ENCODE measurements around the gene SERPINB6. TPM values are rescaled to one million over a fixed set of nuclear protein-coding genes. Genes with fewer than 3 reads are reported as not detected.
A peak's percentile ranks its signal among the peaks of the same experiment; 100 is the strongest.

The SERPINB6 gene
- total and polyA plus RNA-seq, 9 of the 15 experiments (the other 6 are each of a cell fraction or from before 2014, with no cell fraction given) = 86.6 to 211 (median 143) TPM

DNA sequence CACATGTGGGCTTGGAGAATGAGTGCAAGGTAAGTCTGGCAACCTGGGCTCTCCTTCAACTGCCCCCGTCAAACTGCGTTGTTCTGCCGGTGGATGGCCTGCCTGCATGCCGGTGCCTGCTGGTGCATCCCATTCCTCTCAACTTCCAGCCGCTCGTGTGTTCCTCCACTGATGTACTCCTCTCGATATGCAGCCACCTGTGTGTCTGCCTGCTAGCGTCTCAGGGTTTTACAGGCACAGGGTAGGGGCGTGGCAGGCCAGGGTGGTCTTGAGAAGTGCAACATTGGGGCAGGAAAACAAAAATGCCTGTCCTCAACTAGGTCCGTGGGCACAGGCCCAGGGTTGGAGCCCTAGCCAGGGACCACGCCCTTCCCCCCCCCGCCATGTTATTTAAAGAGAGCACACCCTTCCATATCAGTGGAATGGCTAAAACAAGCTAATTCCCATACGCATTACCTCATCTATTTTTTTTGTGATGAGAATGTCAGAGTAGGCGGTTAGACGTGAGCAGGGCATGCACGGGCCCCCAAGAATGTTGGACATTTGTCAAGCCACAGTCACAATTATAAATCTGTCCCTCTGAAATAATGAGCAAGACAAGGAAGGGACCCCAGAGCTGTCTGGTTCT, 33.2 kb downstream of the SERPINB6 start:
- POLR2A ChIA-PET = no interaction called here
- no peak for ATAC-seq
- FAIRE-seq = no peak
- TF ChIP-seq STAT5A (IDR thresholded peaks at IDR 0.05; ENCODE audit: borderline replicate concordance, low read length) (no peak), RB1 (IDR thresholded peaks at IDR 0.05; ENCODE audit: low read depth) (no peak), ZNF57 (CRISPR knock-in tag; IDR thresholded peaks at IDR 0.05) (no peak)
- TF ChIP-seq, protein P1, sequence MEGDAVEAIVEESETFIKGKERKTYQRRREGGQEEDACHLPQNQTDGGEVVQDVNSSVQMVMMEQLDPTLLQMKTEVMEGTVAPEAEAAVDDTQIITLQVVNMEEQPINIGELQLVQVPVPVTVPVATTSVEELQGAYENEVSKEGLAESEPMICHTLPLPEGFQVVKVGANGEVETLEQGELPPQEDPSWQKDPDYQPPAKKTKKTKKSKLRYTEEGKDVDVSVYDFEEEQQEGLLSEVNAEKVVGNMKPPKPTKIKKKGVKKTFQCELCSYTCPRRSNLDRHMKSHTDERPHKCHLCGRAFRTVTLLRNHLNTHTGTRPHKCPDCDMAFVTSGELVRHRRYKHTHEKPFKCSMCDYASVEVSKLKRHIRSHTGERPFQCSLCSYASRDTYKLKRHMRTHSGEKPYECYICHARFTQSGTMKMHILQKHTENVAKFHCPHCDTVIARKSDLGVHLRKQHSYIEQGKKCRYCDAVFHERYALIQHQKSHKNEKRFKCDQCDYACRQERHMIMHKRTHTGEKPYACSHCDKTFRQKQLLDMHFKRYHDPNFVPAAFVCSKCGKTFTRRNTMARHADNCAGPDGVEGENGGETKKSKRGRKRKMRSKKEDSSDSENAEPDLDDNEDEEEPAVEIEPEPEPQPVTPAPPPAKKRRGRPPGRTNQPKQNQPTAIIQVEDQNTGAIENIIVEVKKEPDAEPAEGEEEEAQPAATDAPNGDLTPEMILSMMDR (IDR thresholded peaks at IDR 0.05 in 2 of 3, conservative IDR thresholded peaks at IDR 0.05 in 1 of 3; ENCODE audit: insufficient read depth in 2 of 3, low read depth in 1 of 3, low read length in 3 of 3) = no peak
- TF ChIP-seq, protein P2, sequence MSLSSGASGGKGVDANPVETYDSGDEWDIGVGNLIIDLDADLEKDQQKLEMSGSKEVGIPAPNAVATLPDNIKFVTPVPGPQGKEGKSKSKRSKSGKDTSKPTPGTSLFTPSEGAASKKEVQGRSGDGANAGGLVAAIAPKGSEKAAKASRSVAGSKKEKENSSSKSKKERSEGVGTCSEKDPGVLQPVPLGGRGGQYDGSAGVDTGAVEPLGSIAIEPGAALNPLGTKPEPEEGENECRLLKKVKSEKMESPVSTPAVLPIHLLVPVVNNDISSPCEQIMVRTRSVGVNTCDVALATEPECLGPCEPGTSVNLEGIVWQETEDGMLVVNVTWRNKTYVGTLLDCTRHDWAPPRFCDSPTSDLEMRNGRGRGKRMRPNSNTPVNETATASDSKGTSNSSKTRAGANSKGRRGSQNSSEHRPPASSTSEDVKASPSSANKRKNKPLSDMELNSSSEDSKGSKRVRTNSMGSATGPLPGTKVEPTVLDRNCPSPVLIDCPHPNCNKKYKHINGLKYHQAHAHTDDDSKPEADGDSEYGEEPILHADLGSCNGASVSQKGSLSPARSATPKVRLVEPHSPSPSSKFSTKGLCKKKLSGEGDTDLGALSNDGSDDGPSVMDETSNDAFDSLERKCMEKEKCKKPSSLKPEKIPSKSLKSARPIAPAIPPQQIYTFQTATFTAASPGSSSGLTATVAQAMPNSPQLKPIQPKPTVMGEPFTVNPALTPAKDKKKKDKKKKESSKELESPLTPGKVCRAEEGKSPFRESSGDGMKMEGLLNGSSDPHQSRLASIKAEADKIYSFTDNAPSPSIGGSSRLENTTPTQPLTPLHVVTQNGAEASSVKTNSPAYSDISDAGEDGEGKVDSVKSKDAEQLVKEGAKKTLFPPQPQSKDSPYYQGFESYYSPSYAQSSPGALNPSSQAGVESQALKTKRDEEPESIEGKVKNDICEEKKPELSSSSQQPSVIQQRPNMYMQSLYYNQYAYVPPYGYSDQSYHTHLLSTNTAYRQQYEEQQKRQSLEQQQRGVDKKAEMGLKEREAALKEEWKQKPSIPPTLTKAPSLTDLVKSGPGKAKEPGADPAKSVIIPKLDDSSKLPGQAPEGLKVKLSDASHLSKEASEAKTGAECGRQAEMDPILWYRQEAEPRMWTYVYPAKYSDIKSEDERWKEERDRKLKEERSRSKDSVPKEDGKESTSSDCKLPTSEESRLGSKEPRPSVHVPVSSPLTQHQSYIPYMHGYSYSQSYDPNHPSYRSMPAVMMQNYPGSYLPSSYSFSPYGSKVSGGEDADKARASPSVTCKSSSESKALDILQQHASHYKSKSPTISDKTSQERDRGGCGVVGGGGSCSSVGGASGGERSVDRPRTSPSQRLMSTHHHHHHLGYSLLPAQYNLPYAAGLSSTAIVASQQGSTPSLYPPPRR (CRISPR knock-in tag; IDR thresholded peaks at IDR 0.05; ENCODE audit: borderline replicate concordance) = no peak
- TF ChIP-seq, protein P3, sequence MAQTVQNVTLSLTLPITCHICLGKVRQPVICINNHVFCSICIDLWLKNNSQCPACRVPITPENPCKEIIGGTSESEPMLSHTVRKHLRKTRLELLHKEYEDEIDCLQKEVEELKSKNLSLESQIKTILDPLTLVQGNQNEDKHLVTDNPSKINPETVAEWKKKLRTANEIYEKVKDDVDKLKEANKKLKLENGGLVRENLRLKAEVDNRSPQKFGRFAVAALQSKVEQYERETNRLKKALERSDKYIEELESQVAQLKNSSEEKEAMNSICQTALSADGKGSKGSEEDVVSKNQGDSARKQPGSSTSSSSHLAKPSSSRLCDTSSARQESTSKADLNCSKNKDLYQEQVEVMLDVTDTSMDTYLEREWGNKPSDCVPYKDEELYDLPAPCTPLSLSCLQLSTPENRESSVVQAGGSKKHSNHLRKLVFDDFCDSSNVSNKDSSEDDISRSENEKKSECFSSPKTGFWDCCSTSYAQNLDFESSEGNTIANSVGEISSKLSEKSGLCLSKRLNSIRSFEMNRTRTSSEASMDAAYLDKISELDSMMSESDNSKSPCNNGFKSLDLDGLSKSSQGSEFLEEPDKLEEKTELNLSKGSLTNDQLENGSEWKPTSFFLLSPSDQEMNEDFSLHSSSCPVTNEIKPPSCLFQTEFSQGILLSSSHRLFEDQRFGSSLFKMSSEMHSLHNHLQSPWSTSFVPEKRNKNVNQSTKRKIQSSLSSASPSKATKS (CRISPR knock-in tag; IDR thresholded peaks at IDR 0.05) = no peak
- TF ChIP-seq, protein P4, sequence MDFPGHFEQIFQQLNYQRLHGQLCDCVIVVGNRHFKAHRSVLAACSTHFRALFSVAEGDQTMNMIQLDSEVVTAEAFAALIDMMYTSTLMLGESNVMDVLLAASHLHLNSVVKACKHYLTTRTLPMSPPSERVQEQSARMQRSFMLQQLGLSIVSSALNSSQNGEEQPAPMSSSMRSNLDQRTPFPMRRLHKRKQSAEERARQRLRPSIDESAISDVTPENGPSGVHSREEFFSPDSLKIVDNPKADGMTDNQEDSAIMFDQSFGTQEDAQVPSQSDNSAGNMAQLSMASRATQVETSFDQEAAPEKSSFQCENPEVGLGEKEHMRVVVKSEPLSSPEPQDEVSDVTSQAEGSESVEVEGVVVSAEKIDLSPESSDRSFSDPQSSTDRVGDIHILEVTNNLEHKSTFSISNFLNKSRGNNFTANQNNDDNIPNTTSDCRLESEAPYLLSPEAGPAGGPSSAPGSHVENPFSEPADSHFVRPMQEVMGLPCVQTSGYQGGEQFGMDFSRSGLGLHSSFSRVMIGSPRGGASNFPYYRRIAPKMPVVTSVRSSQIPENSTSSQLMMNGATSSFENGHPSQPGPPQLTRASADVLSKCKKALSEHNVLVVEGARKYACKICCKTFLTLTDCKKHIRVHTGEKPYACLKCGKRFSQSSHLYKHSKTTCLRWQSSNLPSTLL (IDR thresholded peaks at IDR 0.05) = peak; percentile 61; the same call in 1 of the 2 replicates
- TF ChIP-seq, protein P5, sequence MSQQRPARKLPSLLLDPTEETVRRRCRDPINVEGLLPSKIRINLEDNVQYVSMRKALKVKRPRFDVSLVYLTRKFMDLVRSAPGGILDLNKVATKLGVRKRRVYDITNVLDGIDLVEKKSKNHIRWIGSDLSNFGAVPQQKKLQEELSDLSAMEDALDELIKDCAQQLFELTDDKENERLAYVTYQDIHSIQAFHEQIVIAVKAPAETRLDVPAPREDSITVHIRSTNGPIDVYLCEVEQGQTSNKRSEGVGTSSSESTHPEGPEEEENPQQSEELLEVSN (IDR thresholded peaks at IDR 0.05; ENCODE audit: borderline replicate concordance in 1 of 2, extremely low read depth in 1 of 2, insufficient read depth in 1 of 2, insufficient read length in 1 of 2, low read depth in 1 of 2, low read length in 1 of 2, poor library complexity in 1 of 2, severe bottlenecking in 1 of 2) = no peak

More for the DNA sequence above, 33.2 kb downstream of the SERPINB6 start:
- WGBS (ENCODE audit: insufficient coverage, low coverage, missing lambda C conversion rate) = 70% methylated on average over 16 of the region's 16 CpGs
- CTCF ChIA-PET (ENCODE audit: low intra/inter-chr PET ratio) = no interaction called here
- no peak overlapping the region for H3K4me3 ChIP-seq
- H3K36me3 ChIP-seq (ENCODE audit: control insufficient read depth, insufficient read depth, low read length) = no peaks in the 10 kb centered on the region
- H3K27ac ChIP-seq (ENCODE audit: extremely low read depth, low read depth, low read length) = no peak overlapping the region
- no peaks in the 10 kb centered on the region for H3K9me1 ChIP-seq (ENCODE audit: control insufficient read depth, insufficient read depth, low read length)
- no TSS peak for BruUV-seq (replicated peaks)
- no peak overlapping the region for H2AFZ ChIP-seq (ENCODE audit: low read depth, low read length)
- H3K79me2 ChIP-seq (ENCODE audit: control insufficient read depth, insufficient read depth, low read length) = no peaks in the 10 kb centered on the region
- H4K20me1 ChIP-seq (replicated peaks; ENCODE audit: control insufficient read depth, insufficient read depth, low read length) = no peaks in the 10 kb centered on the region
- no peak for DNase-seq (ENCODE audit: extremely low read depth in 1 of 4, low spot score in 3 of 4)
- in situ Hi-C loops (cut with MboI) = no loop called here
- intact Hi-C loops (cut with micrococcal nuclease) = no loop called here
- H3K4me1 ChIP-seq (replicated peaks in 1 of 2; ENCODE audit: control insufficient read depth in 2 of 2, insufficient read depth in 2 of 2, low read length in 2 of 2) = peaks cover 16 to 19% of the 10 kb centered on the region in 2 experiments; a peak in 4 of 5 replicates
- no peak overlapping the region for H3K9ac ChIP-seq (ENCODE audit: insufficient read depth in 1 of 2, low read depth in 2 of 2, low read length in 2 of 2)
- no peak overlapping the region for H3K4me2 ChIP-seq (ENCODE audit: insufficient read depth, low read length)
- no peaks in the 10 kb centered on the region for H3K27me3 ChIP-seq (ENCODE audit: control insufficient read depth in 2 of 2, insufficient read depth in 2 of 2, low read length in 2 of 2)
- 0 out of 2 replicates have a peak, but pooled peaks cover 2% of the 10 kb centered on the region for H3K9me3 ChIP-seq (replicated peaks; ENCODE audit: control insufficient read depth, insufficient read depth, low read depth, low read length)

Data from K562 (cell line).